SU-DHL-6 (cell line): ENCODE results near the gene LIX1.

ENCODE experiments used
- CTCF ChIP-seq: fragments of 200-600 bp; sonication (generic); IDR thresholded peaks from one replicate; pipeline ENCODE4 v1.5.1; 2017; ENCODE audit warnings: antibody characterized with exemption, mild to moderate bottlenecking, low read length, moderate library complexity; ENCODE audit not compliant: insufficient read depth, poor library complexity, severe bottlenecking
- EZH2phosphoT487 ChIP-seq: fragments of 200-600 bp; sonication (generic), shearing (Covaris generic); conservative IDR thresholded peaks from 2 replicates; pipeline ENCODE4 v1.6.1; 2018; ENCODE audit warnings: mild to moderate bottlenecking, antibody characterized with exemption, low read length, moderate library complexity, mixed read lengths

- TF ChIP-seq CTCF (no peak), EZH2phosphoT487 (no peak)
These were observed 35.1 kb downstream of the LIX1 start for GRCh38 chr5:97107318-97107717.
